DOHH2 (cell line): Measurements from ENCODE around the gene LMOD3.

Experiments
- EZH2phosphoT487 ChIP-seq: fragments of 200-600 bp; sonication (generic); IDR thresholded peaks from 2 replicates; pipeline ENCODE4 v1.6.1; 2017; ENCODE audit warnings: borderline replicate concordance, mild to moderate bottlenecking, antibody characterized with exemption, low read length, moderate library complexity, mixed read lengths
- TF ChIP-seq, protein P1 (sequence below): fragments of 200-600 bp; sonication (generic); IDR thresholded peaks from one replicate; pipeline ENCODE4 v1.5.1; 2014; ENCODE audit warnings: antibody characterized with exemption, mild to moderate bottlenecking, low read depth, low read length; ENCODE audit not compliant: poor library complexity, severe bottlenecking

DNA sequence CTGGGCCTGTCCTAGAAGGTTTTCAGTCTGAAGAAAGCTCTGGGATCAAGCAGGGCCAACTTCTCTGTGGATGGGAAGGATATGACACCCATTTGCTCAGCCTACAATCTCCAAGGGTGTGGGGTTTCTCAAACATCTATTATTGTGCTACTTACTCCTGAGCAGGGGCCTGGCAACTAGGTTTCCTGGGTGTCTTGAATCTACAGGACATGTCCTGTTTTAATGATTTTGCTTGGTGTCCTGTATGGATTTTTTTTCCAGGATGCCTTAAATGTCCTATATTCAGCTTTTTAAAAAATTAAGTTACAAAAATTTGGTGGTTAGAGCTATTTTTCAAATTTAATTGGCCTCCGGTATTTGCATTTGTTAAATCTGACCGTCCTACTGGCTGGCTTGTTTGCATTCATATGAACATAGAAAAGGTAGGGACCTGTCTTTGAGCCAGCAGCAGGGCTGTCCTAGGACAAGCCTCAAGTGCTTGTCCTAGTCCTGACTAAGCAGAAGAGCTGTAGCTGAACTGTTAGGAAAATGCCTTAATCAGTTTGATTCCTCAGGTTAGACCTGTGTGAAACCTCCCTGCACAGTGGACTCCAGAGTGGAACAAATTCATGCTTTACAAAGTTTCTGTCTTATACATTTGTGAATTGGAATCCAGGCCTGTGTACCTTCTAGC, 40.0 kb upstream of the LMOD3 start:
- TF ChIP-seq, protein P1, sequence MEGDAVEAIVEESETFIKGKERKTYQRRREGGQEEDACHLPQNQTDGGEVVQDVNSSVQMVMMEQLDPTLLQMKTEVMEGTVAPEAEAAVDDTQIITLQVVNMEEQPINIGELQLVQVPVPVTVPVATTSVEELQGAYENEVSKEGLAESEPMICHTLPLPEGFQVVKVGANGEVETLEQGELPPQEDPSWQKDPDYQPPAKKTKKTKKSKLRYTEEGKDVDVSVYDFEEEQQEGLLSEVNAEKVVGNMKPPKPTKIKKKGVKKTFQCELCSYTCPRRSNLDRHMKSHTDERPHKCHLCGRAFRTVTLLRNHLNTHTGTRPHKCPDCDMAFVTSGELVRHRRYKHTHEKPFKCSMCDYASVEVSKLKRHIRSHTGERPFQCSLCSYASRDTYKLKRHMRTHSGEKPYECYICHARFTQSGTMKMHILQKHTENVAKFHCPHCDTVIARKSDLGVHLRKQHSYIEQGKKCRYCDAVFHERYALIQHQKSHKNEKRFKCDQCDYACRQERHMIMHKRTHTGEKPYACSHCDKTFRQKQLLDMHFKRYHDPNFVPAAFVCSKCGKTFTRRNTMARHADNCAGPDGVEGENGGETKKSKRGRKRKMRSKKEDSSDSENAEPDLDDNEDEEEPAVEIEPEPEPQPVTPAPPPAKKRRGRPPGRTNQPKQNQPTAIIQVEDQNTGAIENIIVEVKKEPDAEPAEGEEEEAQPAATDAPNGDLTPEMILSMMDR: no peak
- no peak for TF ChIP-seq EZH2phosphoT487
